Measurements from ENCODE around the gene THRB. TPM values are rescaled to one million over a fixed set of nuclear protein-coding genes. Genes with fewer than 3 reads are reported as not detected.

The THRB gene
- total RNA-seq (2022; extraction: Qiagen RNA extraction; ENCODE audit: low read depth), result 0.78 to 1.8 TPM (median 1.4 TPM) in 5 replicates

DNA sequence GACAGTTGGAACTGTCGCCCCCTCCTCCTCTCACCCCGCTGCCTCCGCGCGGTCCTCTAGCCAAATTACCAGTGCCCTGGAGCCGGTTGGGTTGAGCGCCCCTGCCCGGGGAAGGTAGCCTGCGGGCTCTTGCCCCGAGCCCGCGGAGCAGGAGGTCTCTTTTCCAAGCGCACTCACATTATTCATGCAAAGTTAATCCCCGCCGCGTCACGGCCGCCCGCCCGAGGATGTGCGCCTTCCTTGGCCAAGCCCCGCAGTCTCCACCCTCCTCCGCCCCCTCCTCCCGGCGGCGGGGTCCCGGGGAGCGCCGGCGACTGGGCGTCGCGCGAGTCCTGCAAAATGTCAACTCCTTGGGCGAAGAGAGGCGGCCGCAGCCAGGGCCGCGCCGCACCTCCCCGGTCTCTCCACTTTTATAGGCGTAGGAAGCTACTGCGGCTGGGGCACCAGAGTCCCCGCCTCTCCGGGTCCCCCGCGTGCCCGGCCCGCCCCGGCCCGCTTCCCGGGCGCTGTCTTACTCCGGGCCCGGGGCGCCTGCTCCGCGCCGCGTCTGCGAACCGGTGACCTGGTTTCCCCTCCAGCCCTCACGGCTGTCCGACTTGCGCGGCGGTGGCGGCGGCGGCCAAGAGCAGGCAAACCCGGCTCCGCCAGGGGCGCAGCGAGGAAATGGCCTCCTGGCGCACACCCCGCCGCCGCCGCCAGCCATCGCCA, at the start of gene THRB:
Gene THRB (minus strand): TSS at position 233 of the 708 bp plus-strand sequence.

Measured in A549 treated with RU486 at 1 μM for 4 hours (cell line).